ENCODE measurements around the gene WASL. TPM values are rescaled to one million over a fixed set of nuclear protein-coding genes. Genes with fewer than 3 reads are reported as not detected.

WASL gene
- total RNA-seq, 1 experiment from 2014 or later = 34.4 TPM

DNA sequence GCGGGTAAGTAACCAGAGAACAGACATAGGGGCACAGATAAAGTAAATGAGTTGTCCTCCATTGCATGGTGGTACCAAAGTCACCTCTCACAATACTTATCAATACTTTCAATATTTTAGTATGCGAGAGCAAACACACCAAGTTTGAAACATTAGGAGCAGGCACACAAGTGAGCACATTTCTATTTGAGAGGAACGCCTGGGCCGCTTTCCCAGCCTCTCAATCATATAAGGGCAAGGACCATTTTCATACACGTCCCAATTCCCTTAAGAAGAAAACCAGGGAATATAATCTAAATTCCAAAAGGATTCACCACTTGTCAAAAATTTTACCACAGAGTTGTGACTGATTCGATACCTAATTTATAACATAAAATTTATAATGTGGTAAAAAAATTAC, 85.6 kb downstream of the WASL start:
- CTCF ChIA-PET = interaction anchor here (0.8 to 1.5 kb wide), 5 partner anchors 19 to 86 kb away, joined by 3 to 5 read pairs (median 3); no protein-coding TSS in a partner anchor
- H3K36me3 Mint-ChIP-seq = no peaks in the 10 kb centered on the region
- H3K27me3 Mint-ChIP-seq (ENCODE audit: low read depth) = no peaks in the 10 kb centered on the region; the same call in 1 of the 2 replicates
- POLR2A ChIA-PET = no interaction called here
- no peak overlapping the region for H3K27ac Mint-ChIP-seq
- H3K4me1 Mint-ChIP-seq = peaks cover 20% of the 10 kb centered on the region
- no peak for DNase-seq (ENCODE audit: low spot score)
- peaks cover 8% of the 10 kb centered on the region; the same call in 1 of the 2 replicates for H3K9me3 Mint-ChIP-seq
- ATAC-seq = no peak
- no peak overlapping the region for H3K4me3 Mint-ChIP-seq
- TF ChIP-seq ZNF263 (CRISPR knock-in tag; IDR thresholded peaks at IDR 0.05; ENCODE audit: low read depth) = no peak
- no peak for TF ChIP-seq NR2C2 (CRISPR knock-in tag; IDR thresholded peaks at IDR 0.05)
- TF ChIP-seq RORB (CRISPR knock-in tag; IDR thresholded peaks at IDR 0.05) = no peak
- TF ChIP-seq NFE2L1 (CRISPR knock-in tag; IDR thresholded peaks at IDR 0.05) = no peak
- TF ChIP-seq HMGA2 (CRISPR knock-in tag; IDR thresholded peaks at IDR 0.05) = no peak
- no peak for TF ChIP-seq ETV6 (CRISPR knock-in tag; IDR thresholded peaks at IDR 0.05)
- TF ChIP-seq ELF4 (CRISPR knock-in tag; IDR thresholded peaks at IDR 0.05; ENCODE audit: low read depth) = no peak
- no peak for TF ChIP-seq SMAD4 (CRISPR knock-in tag; IDR thresholded peaks at IDR 0.05)
- no peak for TF ChIP-seq MXD4 (CRISPR knock-in tag; IDR thresholded peaks at IDR 0.05; ENCODE audit: borderline replicate concordance)
- TF ChIP-seq KAT7 (CRISPR knock-in tag; IDR thresholded peaks at IDR 0.05; ENCODE audit: borderline replicate concordance) = no peak
- TF ChIP-seq, protein P1, sequence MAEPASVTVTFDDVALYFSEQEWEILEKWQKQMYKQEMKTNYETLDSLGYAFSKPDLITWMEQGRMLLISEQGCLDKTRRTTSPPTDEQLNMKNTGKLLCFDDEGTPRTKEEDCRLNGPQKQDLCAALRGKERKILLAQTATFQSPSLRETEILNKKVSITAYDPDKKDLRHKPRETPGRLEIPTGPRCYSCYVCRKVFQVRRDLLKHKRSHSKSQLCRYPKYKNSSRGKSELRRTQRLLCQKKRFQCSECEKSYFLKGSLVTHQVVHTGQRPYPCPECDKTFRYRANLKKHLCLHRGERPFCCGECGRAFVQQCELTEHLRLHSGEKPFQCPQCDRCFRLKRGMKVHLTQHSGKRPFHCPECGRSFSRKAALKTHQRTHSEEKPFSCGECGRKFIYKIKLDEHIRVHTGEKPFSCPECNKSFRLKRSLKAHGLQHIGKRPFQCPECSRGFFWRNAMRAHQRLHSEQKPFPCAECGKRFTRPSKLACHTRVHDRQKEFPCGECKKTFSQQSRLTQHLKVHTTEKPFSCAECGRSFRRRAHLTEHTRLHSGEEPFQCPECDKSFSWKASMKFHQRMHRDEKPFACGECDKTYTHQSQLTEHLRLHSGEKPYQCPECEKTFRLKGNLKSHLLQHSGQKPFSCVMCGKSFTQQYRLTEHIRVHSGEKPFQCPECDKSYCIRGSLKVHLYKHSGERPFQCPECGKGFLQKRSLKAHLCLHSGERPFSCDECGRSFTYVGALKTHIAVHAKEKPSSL (CRISPR knock-in tag; conservative IDR thresholded peaks at IDR 0.05) = no peak
- TF ChIP-seq EMX1 (CRISPR knock-in tag; IDR thresholded peaks at IDR 0.05) = no peak
- TF ChIP-seq STAT6 (CRISPR knock-in tag; conservative IDR thresholded peaks at IDR 0.05; ENCODE audit: low read depth) = no peak
- TF ChIP-seq NFATC4 (CRISPR knock-in tag; IDR thresholded peaks at IDR 0.05) = no peak
- TF ChIP-seq JAZF1 (CRISPR knock-in tag; IDR thresholded peaks at IDR 0.05) = no peak
- TF ChIP-seq, protein P2, sequence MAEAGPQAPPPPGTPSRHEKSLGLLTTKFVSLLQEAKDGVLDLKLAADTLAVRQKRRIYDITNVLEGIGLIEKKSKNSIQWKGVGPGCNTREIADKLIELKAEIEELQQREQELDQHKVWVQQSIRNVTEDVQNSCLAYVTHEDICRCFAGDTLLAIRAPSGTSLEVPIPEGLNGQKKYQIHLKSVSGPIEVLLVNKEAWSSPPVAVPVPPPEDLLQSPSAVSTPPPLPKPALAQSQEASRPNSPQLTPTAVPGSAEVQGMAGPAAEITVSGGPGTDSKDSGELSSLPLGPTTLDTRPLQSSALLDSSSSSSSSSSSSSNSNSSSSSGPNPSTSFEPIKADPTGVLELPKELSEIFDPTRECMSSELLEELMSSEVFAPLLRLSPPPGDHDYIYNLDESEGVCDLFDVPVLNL (CRISPR knock-in tag; IDR thresholded peaks at IDR 0.05; ENCODE audit: borderline replicate concordance, low read depth) = no peak
- TF ChIP-seq USF1 (CRISPR knock-in tag; IDR thresholded peaks at IDR 0.05) = no peak
- no peak for TF ChIP-seq TEAD1 (CRISPR knock-in tag; IDR thresholded peaks at IDR 0.05)
- TF ChIP-seq ZBTB21 (CRISPR knock-in tag; IDR thresholded peaks at IDR 0.05; ENCODE audit: borderline replicate concordance) = no peak
- no peak for TF ChIP-seq OVOL2 (CRISPR knock-in tag; IDR thresholded peaks at IDR 0.05; ENCODE audit: borderline replicate concordance)

DNA sequence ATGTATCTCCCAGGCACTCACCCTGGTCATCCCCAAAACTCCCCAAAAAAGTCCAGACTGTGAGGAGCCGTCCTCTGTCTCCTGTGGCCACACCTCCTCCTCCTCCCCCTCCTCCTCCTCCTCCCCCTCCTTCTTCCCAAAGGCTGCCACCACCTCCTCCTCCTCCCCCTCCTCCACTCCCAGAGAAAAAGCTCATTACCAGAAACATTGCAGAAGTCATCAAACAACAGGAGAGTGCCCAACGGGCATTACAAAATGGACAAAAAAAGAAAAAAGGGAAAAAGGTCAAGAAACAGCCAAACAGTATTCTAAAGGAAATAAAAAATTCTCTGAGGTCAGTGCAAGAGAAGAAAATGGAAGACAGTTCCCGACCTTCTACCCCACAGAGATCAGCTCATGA, 86.0 kb downstream of the WASL start:
- H3K36me3 Mint-ChIP-seq = no peaks in the 10 kb centered on the region
- no peak overlapping the region for H3K4me3 Mint-ChIP-seq
- ChIA-PET POLR2A (no interaction called here), CTCF (interaction anchor here (0.8 to 1.5 kb wide), 5 partner anchors 19 to 87 kb away, joined by 3 to 5 read pairs (median 3); no protein-coding TSS in a partner anchor)
- H3K9me3 Mint-ChIP-seq = peaks cover 8% of the 10 kb centered on the region; the same call in 1 of the 2 replicates
- H3K27ac Mint-ChIP-seq = no peak overlapping the region
- ATAC-seq (peak; percentile 23; the same call in 1 of the 2 replicates), DNase-seq (ENCODE audit: low spot score) (no peak)
- H3K27me3 Mint-ChIP-seq (ENCODE audit: low read depth) = no peaks in the 10 kb centered on the region; the same call in 1 of the 2 replicates
- H3K4me1 Mint-ChIP-seq = peaks cover 20% of the 10 kb centered on the region
- TF ChIP-seq FOXP1 (CRISPR knock-in tag; IDR thresholded peaks at IDR 0.05; ENCODE audit: borderline replicate concordance) (no peak), ZNF263 (CRISPR knock-in tag; IDR thresholded peaks at IDR 0.05; ENCODE audit: low read depth) (peak; percentile 56; the same call in 1 of the 2 replicates)
